ENCODE results near the gene TNNI3K.

DNA sequence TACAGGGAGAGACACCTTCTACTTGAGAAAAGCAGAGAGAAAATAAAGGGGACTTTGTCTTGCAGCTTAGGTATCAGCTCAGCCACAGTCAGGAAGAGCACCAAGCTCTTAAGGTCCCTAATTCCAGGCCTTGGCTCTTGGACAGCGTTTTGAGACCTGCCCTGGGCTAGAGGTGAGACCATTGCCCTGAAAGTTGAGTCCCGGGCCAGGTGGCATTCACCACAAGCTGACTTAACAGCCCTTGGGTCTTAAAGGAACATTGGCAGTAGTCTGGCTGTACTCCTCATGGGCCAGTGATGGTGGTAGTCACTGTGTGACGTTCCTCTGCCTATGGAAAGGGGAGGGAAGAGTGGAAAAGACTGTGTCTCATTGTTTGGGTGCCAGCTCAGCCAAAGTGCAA is 11.7 kb upstream of the TNNI3K start:
- TF ChIP-seq CTCF (IDR thresholded peaks at IDR 0.05): no peak
- TF ChIP-seq POLR2AphosphoS5 (IDR thresholded peaks at IDR 0.05; ENCODE audit: low read depth, low read length): no peak
- no peak for TF ChIP-seq EP300 (IDR thresholded peaks at IDR 0.05; ENCODE audit: borderline replicate concordance in 1 of 2, low read depth in 1 of 2, low read length in 1 of 2)
- TF ChIP-seq TCF12 (IDR thresholded peaks at IDR 0.05): no peak
- no peak for TF ChIP-seq YY1 (IDR thresholded peaks at IDR 0.05; ENCODE audit: low read depth)
- no peak for TF ChIP-seq RAD21 (IDR thresholded peaks at IDR 0.05; ENCODE audit: low read length)

All from SK-N-SH (cell line).